Ascending aorta (tissue), 2 donors: ENCODE data around the gene CD79A. TPM values are rescaled to one million over a fixed set of nuclear protein-coding genes. Genes with fewer than 3 reads are reported as not detected.

Experiments used
- DNase-seq, 2 donors: peaks; one replicate each; pipeline ENCODE4 v3.0.0-alpha.2; 2019; ENCODE audit warnings: low spot score in 2 of 2
- H3K27ac ChIP-seq, 2 donors: fragments of 200-600 bp; sonication (generic); one replicate each; pipeline ENCODE4 v1.5.1; 2016 to 2017; ENCODE audit warnings: mild to moderate bottlenecking in 1 of 2
- H3K27me3 ChIP-seq: fragments of 200-600 bp; sonication (generic); one replicate; pipeline ENCODE4 v1.5.1; 2017
- H3K36me3 ChIP-seq, 2 donors: fragments of 200-600 bp; sonication (generic); one replicate each; pipeline ENCODE4 v1.5.1; 2016
- H3K4me1 ChIP-seq, 2 donors: fragments of 200-600 bp; sonication (generic); one replicate each; pipeline ENCODE4 v1.5.1; 2016 to 2017; ENCODE audit warnings: mild to moderate bottlenecking in 1 of 2
- H3K4me3 ChIP-seq, 2 donors: fragments of 200-600 bp; sonication (generic); one replicate each; pipeline ENCODE4 v1.5.1; 2016 to 2017; ENCODE audit warnings: mild to moderate bottlenecking in 1 of 2
- H3K9me3 ChIP-seq, 2 donors: fragments of 200-600 bp; sonication (generic); one replicate each; pipeline ENCODE4 v1.5.1; 2016
- CTCF ChIP-seq, 3 experiments: fragments of 200-600 bp in 2 of 3; fragments of 450-650 bp in 1 of 3; sonication (generic) in 2 of 3; IDR thresholded peaks; one replicate each; pipeline ENCODE4 v1.5.1; 2016 to 2019; ENCODE audit warnings: antibody characterized with exemption in 3 of 3, mild to moderate bottlenecking in 1 of 3, moderate library complexity in 1 of 3
- intact Hi-C: fragments of 100-400 bp; cut with DNase I; formaldehyde crosslinking; loops from one replicate; pipeline ENCODE4 v1.15.1; 2023
- total RNA-seq: library from RNA; depleted of rRNA; stranded (reverse); fragments of >200 nt; gene quantifications from one replicate; pipeline ENCODE4 v1.1.0, GENCODE V29; 2016

CD79A gene
- total RNA-seq, 1 donor from 2014 or later = not detected

GRCh38 chr19:41864374-41864773, 12.7 kb upstream of the CD79A start:
- Histone ChIP-seq H3K36me3 (peaks cover 75 to 76% of the 10 kb centered on the region in 2 donors), H3K4me3 (no peak overlapping the region), H3K27ac (no peak overlapping the region), H3K4me1 (peaks cover 25 to 27% of the 10 kb centered on the region in 2 donors), H3K9me3 (no peaks in the 10 kb centered on the region), H3K27me3 (no peaks in the 10 kb centered on the region)
- intact Hi-C loops = loop anchor here (5.0 kb wide), 1 partner anchor 213 kb away; the partner anchor contains the start of gene ZNF574
- no peak for DNase-seq
- no peak for TF ChIP-seq CTCF (IDR thresholded peaks at IDR 0.05)

- no peak for DNase-seq
- Histone ChIP-seq H3K27me3 (no peaks in the 10 kb centered on the region), H3K36me3 (peaks cover 88 to 90% of the 10 kb centered on the region in 2 donors), H3K27ac (no peak overlapping the region), H3K4me3 (no peak overlapping the region), H3K9me3 (no peaks in the 10 kb centered on the region), H3K4me1 (peaks cover 17 to 18% of the 10 kb centered on the region in 2 donors)
- intact Hi-C loops = no loop called here
- no peak for TF ChIP-seq CTCF (IDR thresholded peaks at IDR 0.05)
Observed at GRCh38 chr19:41866284-41866683, 10.8 kb upstream of the CD79A start.

GRCh38 chr19:41868120-41868988, 8.7 kb upstream of the CD79A start:
- Histone ChIP-seq H3K27ac (no peak overlapping the region), H3K4me1 (peaks cover 0 to 2% of the 10 kb centered on the region in 2 donors), H3K27me3 (no peaks in the 10 kb centered on the region), H3K4me3 (no peak overlapping the region), H3K36me3 (peaks cover 78 to 79% of the 10 kb centered on the region in 2 donors), H3K9me3 (no peaks in the 10 kb centered on the region)
- DNase-seq = no peak
- intact Hi-C loops = no loop called here
- TF ChIP-seq CTCF (IDR thresholded peaks at IDR 0.05) = no peak

GRCh38 chr19:41868989-41869300, 8.1 kb upstream of the CD79A start:
- Histone ChIP-seq H3K4me1 (peaks cover 0 to 2% of the 10 kb centered on the region in 2 donors), H3K4me3 (no peak overlapping the region), H3K27ac (no peak overlapping the region), H3K9me3 (no peaks in the 10 kb centered on the region), H3K27me3 (no peaks in the 10 kb centered on the region), H3K36me3 (peaks cover 74 to 75% of the 10 kb centered on the region in 2 donors)
- TF ChIP-seq CTCF (IDR thresholded peaks at IDR 0.05) = no peak
- intact Hi-C loops = no loop called here
- no peak for DNase-seq

- Histone ChIP-seq H3K27ac (no peak overlapping the region), H3K4me3 (no peak overlapping the region), H3K9me3 (no peaks in the 10 kb centered on the region), H3K27me3 (no peaks in the 10 kb centered on the region), H3K36me3 (peaks cover 68 to 70% of the 10 kb centered on the region in 2 donors), H3K4me1 (peaks cover 0 to 2% of the 10 kb centered on the region in 2 donors)
- no peak for DNase-seq
- intact Hi-C loops = no loop called here
- no peak for TF ChIP-seq CTCF (IDR thresholded peaks at IDR 0.05)
Observed at GRCh38 chr19:41869374-41869955, 7.6 kb upstream of the CD79A start.
